G401 (cell line): ENCODE results near the gene GOLGA1. TPM values are rescaled to one million over a fixed set of nuclear protein-coding genes. Genes with fewer than 3 reads are reported as not detected.
A peak's percentile ranks its signal among the peaks of the same experiment; 100 is the strongest.

ENCODE experiments used
- DNase-seq: peaks from one replicate; pipeline ENCODE4 v3.0.0-alpha.2; 2015; ENCODE audit warnings: low spot score
- in situ Hi-C: cut with HindIII; loops from 2 replicates; pipeline ENCODE4 v1.10.0; 2016; ENCODE audit warnings: low sequenced_read_pairs, mixed read lengths
- total RNA-seq: library from RNA; depleted of rRNA; stranded (reverse); fragments of >200 nt; shearing (Covaris generic); gene quantifications from 2 replicates; pipeline ENCODE4 v1.2.3, GENCODE V29; 2014

Gene GOLGA1
- total RNA-seq, 1 experiment from 2014 or later: 10.8 TPM

DNA sequence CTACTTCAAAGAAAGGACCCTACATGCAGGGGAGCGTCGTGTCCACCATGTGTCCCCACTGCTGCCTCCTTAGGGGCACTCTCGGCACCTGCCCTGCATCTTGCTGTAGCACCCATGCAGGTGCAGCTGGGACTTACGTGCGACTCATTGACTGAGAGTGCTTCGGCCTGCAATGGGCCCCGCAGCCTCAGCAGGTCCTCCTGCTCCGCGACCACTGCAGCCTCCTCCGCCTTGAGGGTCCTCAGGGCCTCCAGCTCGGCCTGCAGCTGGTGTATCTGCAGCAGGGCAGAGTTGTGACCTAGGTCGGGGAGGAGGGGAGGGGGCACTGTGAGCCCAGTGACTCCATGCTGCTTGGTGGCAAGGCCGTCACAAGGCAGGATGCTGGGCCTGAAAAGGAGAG, 51.9 kb downstream of the GOLGA1 start:
- in situ Hi-C loops: loop anchor here (25.0 kb wide), 1 partner anchor 127 kb away; the partner anchor contains the start of gene NR6A1
- no peak for DNase-seq

GRCh38 chr9:124887832-124888231, 53.1 kb downstream of the GOLGA1 start:
- in situ Hi-C loops: loop anchor here (25.0 kb wide), 1 partner anchor 126 kb away; the partner anchor contains the start of gene NR6A1
- peak; percentile 54 for DNase-seq

DNA sequence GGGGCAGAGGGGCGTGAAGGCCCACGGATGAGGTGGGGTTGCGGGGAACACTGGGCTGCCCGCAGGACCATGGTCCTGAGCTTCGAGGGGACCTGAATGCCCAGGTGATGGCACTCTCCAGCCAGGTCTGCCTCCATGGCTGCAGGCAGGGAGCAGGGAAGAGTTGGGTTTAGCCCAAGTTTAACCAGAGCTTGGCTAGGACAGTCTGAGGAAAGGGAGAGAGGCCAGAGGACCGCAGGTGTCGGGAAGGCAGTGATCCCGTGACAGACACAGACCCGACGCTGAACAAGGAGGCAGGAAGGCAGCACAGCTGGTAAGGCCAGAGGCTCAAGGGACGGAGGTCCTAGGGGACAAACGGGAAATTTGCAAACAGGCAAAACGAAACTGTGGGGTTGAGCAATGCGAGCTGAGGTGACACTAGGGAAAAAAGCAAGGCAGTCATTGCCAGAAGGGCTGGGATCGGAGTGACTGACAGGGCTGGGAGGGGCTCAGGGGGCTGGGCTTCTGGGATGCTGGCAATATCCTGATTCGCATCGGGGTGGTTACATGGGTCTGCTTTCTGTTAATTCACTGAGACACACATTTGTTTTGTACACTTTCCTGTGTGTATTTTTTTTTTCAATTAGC, 53.9 kb downstream of the GOLGA1 start:
- in situ Hi-C loops: loop anchor here (25.0 kb wide), 1 partner anchor 125 kb away; the partner anchor contains the start of gene NR6A1
- DNase-seq: peak; percentile 78

DNA sequence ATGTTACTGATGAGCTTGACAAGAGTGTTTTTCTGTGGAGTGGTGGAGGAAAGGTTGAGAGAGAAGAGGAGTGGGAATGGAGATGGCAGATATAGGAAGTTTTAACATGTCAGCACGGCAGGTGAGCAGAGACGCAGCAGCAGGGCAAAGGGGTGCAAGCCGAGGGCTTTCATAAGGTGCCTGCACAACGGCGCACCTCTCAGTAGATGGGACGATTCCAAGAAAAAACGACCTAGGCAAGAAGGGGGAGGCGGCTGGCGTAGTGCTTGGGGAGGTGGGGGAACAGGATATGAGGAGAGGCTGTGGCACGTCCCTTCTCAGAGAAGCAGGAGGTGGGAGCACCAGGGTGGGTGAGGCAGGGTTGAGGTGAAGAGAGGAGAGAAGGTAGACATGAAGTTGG, 54.4 kb downstream of the GOLGA1 start:
- no peak for DNase-seq
- in situ Hi-C loops: loop anchor here (25.0 kb wide), 1 partner anchor 124 kb away; the partner anchor contains the start of gene NR6A1

- in situ Hi-C loops: loop anchor here (25.0 kb wide), 1 partner anchor 123 kb away; the partner anchor contains the start of gene NR6A1
- no peak for DNase-seq
Measured at GRCh38 chr9:124885551-124885950, 55.3 kb downstream of the GOLGA1 start.

DNA sequence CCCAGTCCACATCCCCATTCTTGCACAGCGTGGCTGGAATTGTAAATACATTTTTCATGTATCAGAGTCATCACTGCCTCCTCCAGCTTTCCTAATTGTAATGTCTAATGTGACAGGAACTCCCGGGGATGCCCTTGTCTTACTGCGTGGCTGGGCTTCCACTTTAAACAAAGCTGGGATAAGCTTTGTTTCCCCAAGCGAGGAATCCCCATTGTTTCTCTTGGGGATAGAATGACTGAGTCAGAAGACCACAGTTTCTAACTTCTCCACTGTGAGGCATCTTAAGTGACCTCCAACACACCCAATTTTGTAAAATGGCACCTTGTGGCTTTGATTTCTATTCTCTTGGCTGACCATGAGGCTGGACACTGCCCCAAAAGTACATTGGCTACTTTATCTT, 56.5 kb downstream of the GOLGA1 start:
- in situ Hi-C loops: loop anchor here (25.0 kb wide), 1 partner anchor 122 kb away; the partner anchor contains the start of gene NR6A1
- DNase-seq: no peak

GRCh38 chr9:124882231-124882630, 58.7 kb downstream of the GOLGA1 start:
- in situ Hi-C loops: loop anchor here (25.0 kb wide), 1 partner anchor 120 kb away; the partner anchor contains the start of gene NR6A1
- DNase-seq: no peak

DNA sequence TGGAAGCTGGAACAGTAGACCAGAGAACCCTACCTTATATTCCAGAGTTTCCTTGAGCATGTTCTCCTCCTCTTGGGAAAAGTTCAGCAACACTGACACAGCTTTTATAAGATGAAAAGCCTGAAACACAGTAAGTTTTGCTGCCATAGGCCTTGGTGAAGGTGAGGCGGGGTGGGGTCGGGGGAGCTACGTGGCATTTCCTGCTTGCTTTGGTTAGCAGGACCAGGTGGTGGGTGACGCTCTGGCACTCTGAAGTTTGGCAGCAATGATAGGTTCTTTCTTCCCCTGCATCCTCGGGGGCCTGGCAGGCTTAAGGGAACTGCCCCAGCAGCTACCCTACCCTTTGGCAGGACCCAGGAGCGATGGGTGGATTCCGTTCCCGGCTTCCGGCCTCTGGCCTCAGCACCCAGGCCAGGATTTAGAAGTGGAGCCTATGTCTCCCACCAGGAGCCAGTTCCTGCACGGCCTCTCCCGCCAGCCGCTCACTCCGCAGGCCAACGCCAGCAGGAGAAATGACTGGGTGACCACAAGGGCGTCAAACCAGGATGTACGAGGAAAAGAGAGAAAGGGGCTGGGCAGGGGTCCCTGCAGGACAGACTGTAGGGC, 59.6 kb downstream of the GOLGA1 start:
- in situ Hi-C loops: loop anchor here (25.0 kb wide), 1 partner anchor 119 kb away; the partner anchor contains the start of gene NR6A1
- no peak for DNase-seq

DNA sequence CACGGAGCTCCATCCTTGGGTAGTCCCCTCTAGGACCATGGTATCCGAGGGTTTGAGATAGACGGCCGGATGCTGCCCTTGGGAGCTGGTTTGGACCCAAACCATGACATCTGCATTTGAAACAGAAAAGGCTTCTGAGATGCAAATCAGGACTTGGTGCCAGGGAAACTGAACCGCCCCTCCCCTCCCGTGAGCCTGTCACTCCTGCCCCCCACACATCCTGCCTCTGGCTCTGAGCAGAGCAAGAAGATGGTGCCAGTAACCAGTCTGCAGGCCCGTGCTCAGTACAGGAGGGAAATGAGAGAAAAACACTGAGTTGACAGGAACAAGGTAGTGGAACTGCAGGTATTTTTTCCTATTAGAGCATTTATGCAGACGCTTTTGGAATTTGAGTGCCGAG, 60.4 kb downstream of the GOLGA1 start:
- DNase-seq: no peak
- in situ Hi-C loops: loop anchor here (25.0 kb wide), 1 partner anchor 118 kb away; the partner anchor contains the start of gene NR6A1

DNA sequence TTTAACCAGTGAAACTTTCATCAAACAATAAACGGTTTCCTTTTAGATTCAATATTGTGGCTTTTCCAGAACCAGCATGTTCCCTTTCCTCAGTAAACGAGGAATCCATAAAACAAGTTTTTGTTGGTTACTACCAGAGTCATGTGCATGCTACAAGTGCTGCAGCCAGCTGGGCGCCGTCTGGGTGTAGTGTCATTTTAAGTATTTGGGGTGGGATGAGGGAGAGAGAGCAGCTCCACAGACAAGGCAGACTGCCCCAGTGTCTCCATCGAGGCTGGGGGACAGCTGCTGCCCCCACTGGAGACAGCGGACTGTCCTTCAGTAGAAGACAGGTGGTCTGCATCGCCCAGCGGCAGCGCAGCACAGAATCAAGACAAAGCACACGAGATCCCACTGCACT, 61.7 kb downstream of the GOLGA1 start:
- in situ Hi-C loops: loop anchor here (25.0 kb wide), 1 partner anchor 117 kb away; the partner anchor contains the start of gene NR6A1
- DNase-seq: no peak

- in situ Hi-C loops: loop anchor here (25.0 kb wide), 1 partner anchor 116 kb away; the partner anchor contains the start of gene NR6A1
- no peak for DNase-seq
Measured at GRCh38 chr9:124878518-124878917, 62.4 kb downstream of the GOLGA1 start.

GRCh38 chr9:124878021-124878420, 62.9 kb downstream of the GOLGA1 start:
- no peak for DNase-seq
- in situ Hi-C loops: loop anchor here (25.0 kb wide), 1 partner anchor 116 kb away; the partner anchor contains the start of gene NR6A1

GRCh38 chr9:124877021-124877782, 63.7 kb downstream of the GOLGA1 start:
- in situ Hi-C loops: loop anchor here (25.0 kb wide), 1 partner anchor 115 kb away; the partner anchor contains the start of gene NR6A1
- no peak for DNase-seq

DNA sequence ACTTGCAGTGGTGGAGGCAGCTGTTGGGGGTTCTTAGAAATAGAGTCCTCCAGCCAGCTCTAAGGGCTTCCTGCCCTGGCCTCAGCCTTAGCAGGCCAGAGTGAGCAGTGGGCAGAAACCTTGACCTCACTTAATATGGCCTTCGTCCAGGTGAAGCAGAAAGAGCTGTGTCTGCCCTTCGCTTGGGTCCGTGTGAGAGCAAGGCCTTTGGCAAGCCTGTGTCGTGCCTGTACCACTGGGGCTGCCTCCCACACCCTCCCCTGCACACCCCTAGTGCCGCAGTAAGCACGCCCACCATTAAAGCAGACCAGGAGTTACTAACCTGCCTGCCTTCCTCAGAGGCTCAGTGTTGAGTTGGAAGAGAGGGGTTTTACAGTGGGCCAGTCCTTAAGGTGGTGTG, 65.4 kb downstream of the GOLGA1 start:
- in situ Hi-C loops: loop anchor here (25.0 kb wide), 1 partner anchor 113 kb away; the partner anchor contains the start of gene NR6A1
- no peak for DNase-seq

GRCh38 chr9:124873664-124874063, 67.2 kb downstream of the GOLGA1 start:
- peak; percentile 69 for DNase-seq
- in situ Hi-C loops: no loop called here

GRCh38 chr9:124871156-124871561, 69.7 kb downstream of the GOLGA1 start:
- in situ Hi-C loops: no loop called here

GRCh38 chr9:124870723-124871122, 70.2 kb downstream of the GOLGA1 start:
- no peak for DNase-seq
- in situ Hi-C loops: no loop called here

More at GRCh38 chr9:124871156-124871561, 69.7 kb downstream of the GOLGA1 start:
- no peak for DNase-seq

GRCh38 chr9:124869986-124870560, 70.8 kb downstream of the GOLGA1 start:
- DNase-seq: no peak
- in situ Hi-C loops: no loop called here

DNA sequence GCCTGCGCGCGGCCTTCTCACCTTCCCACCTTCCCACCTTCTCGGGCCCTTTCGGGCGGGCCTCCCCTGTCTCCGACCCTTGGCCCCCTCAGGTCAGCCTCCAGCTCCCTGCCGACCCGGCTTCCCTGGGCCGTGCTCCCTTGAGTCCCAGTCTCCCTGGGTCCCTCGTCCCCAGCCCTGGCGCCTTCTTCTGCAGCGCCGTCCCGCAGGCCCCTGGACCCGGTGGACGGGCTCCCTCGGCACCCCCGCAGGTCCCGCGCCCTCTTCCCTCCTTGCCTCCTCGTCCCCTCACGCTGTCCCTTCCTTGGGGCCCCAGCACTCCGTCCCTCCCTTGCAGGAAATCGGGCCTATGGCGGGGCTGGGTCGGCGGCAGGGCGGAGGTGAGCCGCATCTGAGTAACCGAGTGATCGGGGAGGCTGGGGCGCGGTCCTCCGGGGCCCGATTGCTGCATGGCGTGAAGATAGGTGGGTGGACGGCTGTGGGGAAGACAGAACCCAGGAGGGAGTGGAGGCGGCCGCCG, 71.4 kb downstream of the GOLGA1 start:
- in situ Hi-C loops: no loop called here
- DNase-seq: no peak
